ENCODE data around the gene DHODH. TPM values are rescaled to one million over a fixed set of nuclear protein-coding genes. Genes with fewer than 3 reads are reported as not detected.
A peak's percentile ranks its signal among the peaks of the same experiment; 100 is the strongest.

DHODH gene
- total and polyA plus RNA-seq, 2 donors (not counting 3 experiments of a cell fraction or from before 2014, with no cell fraction given): 5.8 to 9.2 TPM

DNA sequence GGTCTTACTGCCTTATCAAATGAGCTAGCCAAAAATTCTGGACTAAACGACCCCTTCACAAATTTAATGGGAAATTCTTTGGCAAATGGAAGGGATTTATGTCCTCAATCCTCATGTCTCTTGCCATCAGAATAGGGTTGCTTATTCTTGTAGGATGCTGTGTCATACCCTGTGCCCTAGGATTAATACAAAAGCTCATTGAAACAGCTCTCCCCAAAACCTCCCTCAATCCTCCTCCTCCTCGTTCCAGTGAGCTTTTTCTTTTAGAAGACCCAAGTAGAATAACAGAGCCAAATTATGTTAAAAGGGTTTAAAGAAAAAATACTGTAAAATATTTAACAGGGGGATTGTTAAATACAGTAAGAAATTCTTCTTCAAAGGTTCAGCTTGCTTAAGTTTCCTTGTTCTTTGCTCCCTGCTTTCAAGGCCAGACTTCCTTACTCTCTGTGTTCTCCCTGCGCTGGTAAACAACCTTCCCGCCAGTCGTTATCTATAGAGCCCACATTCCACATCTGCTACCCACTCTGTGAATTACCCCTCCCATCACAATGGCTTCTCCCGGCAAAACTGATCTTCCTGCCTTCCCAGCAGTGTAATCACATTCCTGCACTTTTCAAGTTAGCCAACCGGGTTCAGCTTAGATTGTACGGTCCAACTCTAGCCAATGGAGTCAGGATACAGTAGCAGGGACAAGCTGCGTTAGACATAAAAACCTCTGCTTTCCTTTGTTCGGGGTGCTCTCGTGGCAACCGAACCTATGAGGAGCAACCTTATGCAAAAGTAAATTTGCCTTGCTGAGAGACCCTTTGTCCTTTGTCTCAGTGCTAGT is 64.2 kb downstream of the DHODH start:
- BruUV-seq (replicated peaks): no TSS peak
- Histone ChIP-seq H3K4me3 (replicated peaks in 1 of 3; ENCODE audit: insufficient read depth in 1 of 3, low read depth in 1 of 3, low read length in 3 of 3) (no peak overlapping the region), H3K36me3 (ENCODE audit: control insufficient read depth in 2 of 2, extremely low read depth in 1 of 2, insufficient read depth in 2 of 2, low read length in 2 of 2) (no peaks in the 10 kb centered on the region), H4K20me1 (replicated peaks; ENCODE audit: control insufficient read depth, extremely low read depth, insufficient read depth, low read length) (no peaks in the 10 kb centered on the region), H3K27me3 (ENCODE audit: control insufficient read depth in 2 of 2, insufficient read depth in 2 of 2, low read length in 2 of 2) (no peaks in the 10 kb centered on the region), H3K9me3 (replicated peaks; ENCODE audit: control insufficient read depth, insufficient read depth, low read length) (no peaks in the 10 kb centered on the region), H3K9me1 (replicated peaks; ENCODE audit: control insufficient read depth, extremely low read depth, insufficient read depth, low read length) (no peaks in the 10 kb centered on the region), H3K4me2 (ENCODE audit: insufficient read depth, low read length) (no peak overlapping the region), H3K4me1 (ENCODE audit: control insufficient read depth, extremely low read depth, insufficient read depth, low read length) (no peaks in the 10 kb centered on the region), H3K27ac (ENCODE audit: insufficient read depth, low read depth, low read length) (no peak overlapping the region), H3K9ac (replicated peaks; ENCODE audit: extremely low read depth, insufficient read depth, low read length) (no peak overlapping the region), H2AFZ (ENCODE audit: low read depth, low read length) (no peak overlapping the region), H3K79me2 (ENCODE audit: control insufficient read depth, insufficient read depth, low read length) (no peaks in the 10 kb centered on the region)
- peak; percentile 18 for FAIRE-seq
- CTCF ChIA-PET: interaction anchor here (1.4 kb wide), 1 partner anchor 22 kb away, joined by 4 read pairs; no protein-coding TSS in a partner anchor
- TF ChIP-seq POLR2AphosphoS5 (IDR thresholded peaks at IDR 0.05; ENCODE audit: insufficient read depth, low read depth, low read length): no peak
- no peak for TF ChIP-seq POLR2A (IDR thresholded peaks at IDR 0.05; ENCODE audit: low read depth, low read length)
- TF ChIP-seq JUN (IDR thresholded peaks at IDR 0.05; ENCODE audit: borderline replicate concordance, insufficient read depth, insufficient read length, low read depth): no peak
- TF ChIP-seq, protein P1, sequence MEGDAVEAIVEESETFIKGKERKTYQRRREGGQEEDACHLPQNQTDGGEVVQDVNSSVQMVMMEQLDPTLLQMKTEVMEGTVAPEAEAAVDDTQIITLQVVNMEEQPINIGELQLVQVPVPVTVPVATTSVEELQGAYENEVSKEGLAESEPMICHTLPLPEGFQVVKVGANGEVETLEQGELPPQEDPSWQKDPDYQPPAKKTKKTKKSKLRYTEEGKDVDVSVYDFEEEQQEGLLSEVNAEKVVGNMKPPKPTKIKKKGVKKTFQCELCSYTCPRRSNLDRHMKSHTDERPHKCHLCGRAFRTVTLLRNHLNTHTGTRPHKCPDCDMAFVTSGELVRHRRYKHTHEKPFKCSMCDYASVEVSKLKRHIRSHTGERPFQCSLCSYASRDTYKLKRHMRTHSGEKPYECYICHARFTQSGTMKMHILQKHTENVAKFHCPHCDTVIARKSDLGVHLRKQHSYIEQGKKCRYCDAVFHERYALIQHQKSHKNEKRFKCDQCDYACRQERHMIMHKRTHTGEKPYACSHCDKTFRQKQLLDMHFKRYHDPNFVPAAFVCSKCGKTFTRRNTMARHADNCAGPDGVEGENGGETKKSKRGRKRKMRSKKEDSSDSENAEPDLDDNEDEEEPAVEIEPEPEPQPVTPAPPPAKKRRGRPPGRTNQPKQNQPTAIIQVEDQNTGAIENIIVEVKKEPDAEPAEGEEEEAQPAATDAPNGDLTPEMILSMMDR (IDR thresholded peaks at IDR 0.05; ENCODE audit: extremely low read depth in 1 of 2, insufficient read depth in 1 of 2, low read depth in 1 of 2, low read length in 2 of 2): no peak
- TF ChIP-seq GATA2 (IDR thresholded peaks at IDR 0.05; ENCODE audit: insufficient read depth, insufficient read length, low read depth, low read length): no peak
- no peak for TF ChIP-seq EZH2 (IDR thresholded peaks at IDR 0.05; ENCODE audit: borderline replicate concordance, low read depth, low read length, severe bottlenecking)
- no peak for TF ChIP-seq MYC (IDR thresholded peaks at IDR 0.05; ENCODE audit: low read depth, low read length)
- TF ChIP-seq FOS (IDR thresholded peaks at IDR 0.05; ENCODE audit: borderline replicate concordance, insufficient read depth, low read length): no peak
- TF ChIP-seq, protein P2, sequence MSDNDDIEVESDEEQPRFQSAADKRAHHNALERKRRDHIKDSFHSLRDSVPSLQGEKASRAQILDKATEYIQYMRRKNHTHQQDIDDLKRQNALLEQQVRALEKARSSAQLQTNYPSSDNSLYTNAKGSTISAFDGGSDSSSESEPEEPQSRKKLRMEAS (IDR thresholded peaks at IDR 0.05; ENCODE audit: insufficient read depth, insufficient read length): no peak
- intact Hi-C loops (cut with micrococcal nuclease) (no loop called here), dilution Hi-C loops (cut with MboI; ENCODE audit: extremely low pct_ligation_motif_present, low sequenced_read_pairs) (no loop called here)
- DNase-seq (ENCODE audit: low read depth, low spot score): peak; percentile 72
- POLR2A ChIA-PET: no interaction called here
